NT2/D1 (cell line): Measurements from ENCODE around the gene CFAP70.

Source experiments
- SUZ12 ChIP-seq: IDR thresholded peaks from 2 replicates; pipeline ENCODE4 v1.6.1; 2011; ENCODE audit not compliant: insufficient read length, insufficient read depth; ENCODE audit errors: extremely low read depth
- YY1 ChIP-seq: IDR thresholded peaks from 2 replicates; pipeline ENCODE4 v1.6.1; 2011; ENCODE audit not compliant: insufficient read length, insufficient read depth

DNA sequence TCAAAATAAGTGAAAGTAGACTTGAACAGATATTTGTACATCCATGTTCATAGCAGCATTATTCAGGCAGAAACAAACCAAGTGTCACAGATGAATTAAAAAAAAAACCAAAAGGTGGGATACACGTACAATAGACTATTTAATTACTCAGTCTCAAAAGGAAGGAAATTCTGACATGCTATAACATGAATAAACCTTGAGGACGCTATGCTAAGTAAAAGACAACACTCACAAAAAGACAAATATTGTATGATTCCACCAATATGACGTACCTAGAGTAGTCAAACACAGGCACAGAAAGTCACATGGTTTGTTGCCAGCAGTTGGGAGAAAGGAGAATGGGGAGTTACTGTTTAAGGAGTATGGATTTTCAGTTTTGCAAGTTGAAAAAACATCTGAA lies 18.0 kb upstream of the CFAP70 start:
- TF ChIP-seq YY1 (no peak), SUZ12 (no peak)
